Glomerular endothelial cell (primary cell): ENCODE measurements around the gene RPS6KA4. TPM values are rescaled to one million over a fixed set of nuclear protein-coding genes. Genes with fewer than 3 reads are reported as not detected.
"Not testable (repeated sequence)": the region's sequence is repeated elsewhere in the genome, so short reads cannot be mapped to it uniquely, and the experiment has no call there.

ENCODE experiments used
- DNase-seq: peaks from one replicate; pipeline ENCODE4 v3.0.0-alpha.2; 2011; ENCODE audit warnings: low read depth, low spot score; ENCODE audit errors: extremely low read depth
- total RNA-seq: library from RNA; depleted of rRNA; stranded (reverse); fragments of >200 nt; gene quantifications from 2 replicates; pipeline ENCODE4 v1.2.3, GENCODE V29; 2015

RPS6KA4 gene
- 42.1 and 49.0 TPM in 2 replicates for total RNA-seq

- no peak for DNase-seq
These were observed at the start of gene RPS6KA4 for GRCh38 chr11:64358907-64359711. TSS of gene RPS6KA4 (plus strand) at chr11:64359162. CDS start at chr11:64359236, 74 bp downstream.

- no peak for DNase-seq
These were observed 46.0 kb upstream of the RPS6KA4 start for GRCh38 chr11:64312947-64313346.

DNA sequence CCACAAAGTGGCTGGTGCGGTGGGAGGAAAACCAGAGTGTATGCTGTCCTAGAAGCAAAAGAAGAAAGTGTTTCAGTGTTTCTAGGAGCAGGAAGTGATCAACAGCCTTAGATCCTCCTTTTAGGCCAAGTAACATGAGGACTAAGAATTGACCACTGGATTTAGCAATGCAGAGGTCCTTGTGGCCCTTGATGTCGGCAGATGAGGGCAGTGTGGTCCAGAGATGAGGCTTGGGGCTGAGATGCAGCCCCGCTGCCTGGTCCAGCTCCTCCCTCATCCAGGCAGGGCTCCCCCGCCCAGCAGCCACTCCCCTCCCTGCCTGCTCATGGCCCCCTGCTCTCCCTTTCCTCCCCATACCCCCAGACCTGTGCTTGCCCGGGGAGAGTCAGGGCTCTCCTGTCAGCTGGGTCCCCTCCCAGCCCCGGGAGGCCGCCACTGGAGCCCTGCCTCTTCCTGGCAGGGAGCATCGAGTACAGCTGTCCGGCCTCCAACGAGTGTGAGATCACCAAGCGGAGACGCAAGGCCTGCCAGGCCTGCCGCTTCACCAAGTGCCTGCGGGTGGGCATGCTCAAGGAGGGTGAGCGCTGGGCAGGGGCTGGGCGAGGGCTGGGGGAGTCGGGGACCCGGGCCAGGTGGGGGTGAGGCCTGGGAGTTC lies 45.3 kb upstream of the RPS6KA4 start:
- no peak for DNase-seq

DNA sequence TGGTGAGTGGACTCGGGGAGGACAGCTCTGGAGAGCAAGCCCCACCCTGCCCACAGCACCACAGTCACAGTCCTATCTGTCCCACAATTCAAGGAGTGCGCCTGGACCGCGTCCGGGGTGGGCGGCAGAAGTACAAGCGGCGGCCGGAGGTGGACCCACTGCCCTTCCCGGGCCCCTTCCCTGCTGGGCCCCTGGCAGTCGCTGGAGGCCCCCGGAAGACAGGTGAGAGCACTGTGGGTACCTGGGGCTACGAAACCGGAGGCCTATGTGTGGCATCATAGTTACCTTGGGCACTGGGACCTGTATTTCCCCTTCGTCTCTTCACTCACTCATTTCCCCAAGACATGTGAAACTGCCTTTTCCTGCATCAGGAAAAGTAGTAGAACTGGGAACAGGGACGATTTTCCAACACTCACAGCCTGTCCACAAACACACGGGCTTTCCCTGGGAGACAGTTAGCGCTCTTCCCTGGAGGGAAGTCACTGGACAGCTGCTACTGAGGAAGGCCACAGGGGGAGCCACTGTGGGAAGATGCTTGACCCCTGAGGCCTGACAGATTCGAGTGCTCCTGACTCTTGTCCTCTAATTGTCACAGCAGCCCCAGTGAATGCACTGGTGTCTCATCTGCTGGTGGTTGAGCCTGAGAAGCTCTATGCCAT lies 44.7 kb upstream of the RPS6KA4 start:
- no peak for DNase-seq

DNA sequence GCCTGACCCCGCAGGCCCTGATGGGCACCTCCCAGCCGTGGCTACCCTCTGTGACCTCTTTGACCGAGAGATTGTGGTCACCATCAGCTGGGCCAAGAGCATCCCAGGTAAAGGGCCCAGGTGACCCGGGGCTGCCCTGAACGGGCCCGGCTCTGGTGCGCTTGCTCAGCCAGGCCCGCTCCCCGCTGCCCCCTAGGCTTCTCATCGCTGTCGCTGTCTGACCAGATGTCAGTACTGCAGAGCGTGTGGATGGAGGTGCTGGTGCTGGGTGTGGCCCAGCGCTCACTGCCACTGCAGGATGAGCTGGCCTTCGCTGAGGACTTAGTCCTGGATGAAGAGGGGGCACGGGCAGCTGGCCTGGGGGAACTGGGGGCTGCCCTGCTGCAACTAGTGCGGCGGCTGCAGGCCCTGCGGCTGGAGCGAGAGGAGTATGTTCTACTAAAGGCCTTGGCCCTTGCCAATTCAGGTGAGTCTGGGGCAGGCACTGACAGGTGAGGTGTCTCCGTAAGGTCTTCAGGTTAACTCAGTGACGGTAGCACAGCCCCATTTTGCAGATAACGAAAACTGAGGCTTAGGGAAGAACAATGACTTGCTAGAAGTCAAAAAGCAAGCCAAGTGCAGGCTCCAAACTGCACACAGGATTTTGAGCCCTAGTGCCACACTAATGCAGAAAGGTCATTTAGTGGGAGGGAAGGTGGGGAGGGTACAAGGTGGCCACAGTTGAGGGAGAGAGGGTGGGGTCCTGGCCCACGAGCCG lies 44.0 kb upstream of the RPS6KA4 start:
- DNase-seq, result no peak

DNA sequence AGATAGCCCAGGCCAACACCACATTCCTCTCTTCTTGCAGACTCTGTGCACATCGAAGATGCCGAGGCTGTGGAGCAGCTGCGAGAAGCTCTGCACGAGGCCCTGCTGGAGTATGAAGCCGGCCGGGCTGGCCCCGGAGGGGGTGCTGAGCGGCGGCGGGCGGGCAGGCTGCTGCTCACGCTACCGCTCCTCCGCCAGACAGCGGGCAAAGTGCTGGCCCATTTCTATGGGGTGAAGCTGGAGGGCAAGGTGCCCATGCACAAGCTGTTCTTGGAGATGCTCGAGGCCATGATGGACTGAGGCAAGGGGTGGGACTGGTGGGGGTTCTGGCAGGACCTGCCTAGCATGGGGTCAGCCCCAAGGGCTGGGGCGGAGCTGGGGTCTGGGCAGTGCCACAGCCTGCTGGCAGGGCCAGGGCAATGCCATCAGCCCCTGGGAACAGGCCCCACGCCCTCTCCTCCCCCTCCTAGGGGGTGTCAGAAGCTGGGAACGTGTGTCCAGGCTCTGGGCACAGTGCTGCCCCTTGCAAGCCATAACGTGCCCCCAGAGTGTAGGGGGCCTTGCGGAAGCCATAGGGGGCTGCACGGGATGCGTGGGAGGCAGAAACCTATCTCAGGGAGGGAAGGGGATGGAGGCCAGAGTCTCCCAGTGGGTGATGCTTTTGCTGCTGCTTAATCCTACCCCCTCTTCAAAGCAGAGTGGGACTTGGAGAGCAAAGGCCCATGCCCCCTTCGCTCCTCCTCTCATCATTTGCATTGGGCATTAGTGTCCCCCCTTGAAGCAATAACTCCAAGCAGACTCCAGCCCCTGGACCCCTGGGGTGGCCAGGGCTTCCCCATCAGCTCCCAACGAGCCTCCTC lies 43.1 kb upstream of the RPS6KA4 start:
- DNase-seq, result not testable (repeated sequence)

GRCh38 chr11:64316672-64317324 lies 42.2 kb upstream of the RPS6KA4 start:
- DNase-seq, result no peak

DNA sequence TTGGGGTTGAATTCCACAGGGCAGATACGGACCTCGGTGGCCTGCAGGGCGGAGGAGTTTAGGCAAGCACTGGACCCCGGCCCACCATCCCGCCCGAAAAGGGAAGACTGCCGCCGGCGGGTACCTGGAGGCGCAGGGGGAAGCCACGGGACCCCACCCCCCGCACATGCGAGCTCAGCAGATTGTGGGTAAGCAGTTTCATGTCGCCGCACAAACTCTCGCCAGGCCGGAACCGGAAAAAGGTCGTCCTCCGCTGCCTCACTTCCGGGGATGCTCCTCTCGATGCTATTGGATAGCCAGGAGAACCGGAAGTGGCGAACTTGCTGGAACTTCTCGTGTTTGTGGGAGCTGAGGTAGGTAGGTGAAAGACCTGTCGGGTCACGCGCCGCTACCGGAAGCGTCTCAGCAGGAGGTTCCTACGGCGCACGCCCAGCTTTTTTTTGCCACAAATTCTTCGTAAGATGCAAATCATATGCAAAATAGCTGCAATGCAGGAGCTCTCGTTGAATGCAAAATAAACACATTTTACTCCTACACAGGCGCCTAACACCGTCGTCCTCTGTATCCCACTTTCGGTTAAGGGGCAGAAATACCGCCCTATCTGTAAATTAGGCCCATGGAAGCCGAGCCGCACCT lies 41.5 kb upstream of the RPS6KA4 start, which contains the start of gene TRMT112:
TRMT112 (minus strand) TSS at position 235 of the 636 bp plus-strand sequence; CDS start at position 202, 33 bp downstream.
- peak; percentile 77 for DNase-seq

- DNase-seq, result peak; percentile 61
These were observed 40.8 kb upstream of the RPS6KA4 start, which contains the start of gene PRDX5 for GRCh38 chr11:64317961-64318765. TSS of gene PRDX5 (plus strand) at chr11:64318121. CDS start at chr11:64318216, 95 bp downstream.

DNA sequence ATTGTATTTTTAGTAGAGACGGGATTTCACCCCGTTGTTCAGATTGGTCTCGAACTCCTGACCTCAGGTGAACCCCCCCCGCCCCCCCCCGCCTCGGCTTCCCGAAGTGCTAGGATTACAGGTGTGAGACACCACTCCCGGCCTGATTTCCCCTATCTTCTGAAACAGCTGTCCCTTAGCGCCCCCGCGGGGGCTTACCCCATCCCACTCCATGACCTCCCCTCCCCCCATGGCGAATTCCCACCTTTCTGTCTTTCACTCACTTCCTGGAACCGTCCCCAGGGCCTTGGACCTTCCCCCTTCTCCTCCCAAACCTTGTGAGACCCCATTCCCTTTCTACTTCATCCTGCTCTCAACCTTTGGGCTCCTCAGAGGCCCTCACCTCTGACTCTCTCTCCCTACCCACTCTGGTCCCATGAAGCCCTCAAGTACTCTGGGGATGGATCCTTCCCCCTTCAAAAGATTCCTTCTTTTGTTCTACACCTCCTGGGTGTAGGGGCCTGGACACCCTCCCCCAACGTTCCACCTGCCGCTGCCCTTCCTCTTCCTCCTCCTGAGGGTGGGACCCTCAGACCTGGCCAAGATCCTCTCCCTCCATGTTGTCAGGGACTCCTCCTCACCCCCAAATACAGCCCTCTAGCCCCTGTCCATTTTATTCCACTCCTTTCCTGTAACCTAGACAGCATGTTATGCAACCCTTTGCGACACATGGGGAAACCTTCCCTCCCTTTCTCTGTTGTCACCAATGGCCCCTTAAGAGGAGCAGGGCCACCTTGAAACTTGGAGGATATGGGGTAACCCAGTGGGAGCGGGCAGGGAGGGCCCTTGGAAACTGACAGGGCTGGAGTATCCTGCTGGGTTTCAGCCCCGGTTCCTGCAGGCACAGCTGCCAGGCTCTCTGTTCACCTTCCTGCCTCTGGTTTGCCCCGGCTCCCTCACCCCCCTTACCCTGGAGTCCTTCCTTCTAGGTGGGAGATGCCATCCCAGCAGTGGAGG lies 39.9 kb upstream of the RPS6KA4 start:
- DNase-seq, result no peak

- no peak for DNase-seq
These were observed 38.4 kb upstream of the RPS6KA4 start for GRCh38 chr11:64320556-64320955.

- DNase-seq, result no peak
These were observed 37.9 kb upstream of the RPS6KA4 start for GRCh38 chr11:64321026-64321425.

- no peak for DNase-seq
These were observed 37.4 kb upstream of the RPS6KA4 start for GRCh38 chr11:64321533-64321932.

DNA sequence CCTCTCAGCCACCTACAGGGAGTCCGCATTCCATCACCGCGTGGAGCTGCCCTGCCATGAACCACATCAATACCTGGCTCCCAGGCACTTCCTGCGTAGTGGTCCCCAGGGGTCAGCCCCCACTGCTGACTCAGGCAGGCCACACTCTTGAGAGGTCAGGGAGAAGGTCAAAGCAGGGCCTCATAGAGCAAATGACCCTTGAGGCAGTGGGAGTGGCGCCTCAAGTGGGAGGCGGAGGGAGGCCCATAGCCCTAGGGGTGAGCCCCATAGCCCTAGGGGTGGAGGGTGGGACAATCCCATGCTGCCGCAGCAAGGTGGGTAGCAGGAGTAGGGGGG lies 36.1 kb upstream of the RPS6KA4 start:
- DNase-seq, result no peak

GRCh38 chr11:64323373-64323772 lies 35.6 kb upstream of the RPS6KA4 start:
- no peak for DNase-seq

- DNase-seq, result not testable (repeated sequence)
These were observed 35.0 kb upstream of the RPS6KA4 start for GRCh38 chr11:64323984-64324383.
